ENCODE results near the gene PRPS1L1. TPM values are rescaled to one million over a fixed set of nuclear protein-coding genes. Genes with fewer than 3 reads are reported as not detected.

The PRPS1L1 gene
- total RNA-seq, 2 donors from 2014 or later = not detected

DNA sequence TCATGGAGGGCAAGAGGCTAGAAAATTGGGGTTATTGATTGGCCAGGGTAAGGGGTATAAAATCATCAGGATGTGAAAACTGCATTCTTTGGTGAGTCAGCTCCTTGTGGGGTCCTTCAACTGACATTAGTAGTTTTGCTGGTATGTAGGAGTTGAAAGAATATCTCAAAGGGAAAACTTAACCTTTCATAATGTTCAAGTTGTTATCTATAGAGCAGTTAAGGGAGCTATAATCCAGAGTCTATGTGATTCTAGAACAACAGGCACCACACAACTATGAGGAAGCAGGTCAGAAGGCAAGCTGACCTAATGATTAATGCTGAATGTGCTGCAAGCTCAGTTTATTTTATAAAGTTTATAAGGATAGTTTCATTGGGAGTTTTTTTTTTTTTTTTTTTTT is 13.7 kb downstream of the PRPS1L1 start:
- no peak overlapping the region for H3K4me3 Mint-ChIP-seq
- Histone ChIP-seq H3K4me1 (ENCODE audit: control insufficient read depth, insufficient read depth, low read length) (no peaks in the 10 kb centered on the region), H3K9ac (ENCODE audit: extremely low read depth, low read length, poor library complexity, severe bottlenecking) (no peak overlapping the region), H3K4me3 (ENCODE audit: low read length) (no peak overlapping the region), H3K27me3 (ENCODE audit: control insufficient read depth, insufficient read depth, low read length, poor library complexity, severe bottlenecking) (no peaks in the 10 kb centered on the region), H3K9me3 (ENCODE audit: control insufficient read depth, low read length) (no peaks in the 10 kb centered on the region), H3K27ac (ENCODE audit: low read depth, low read length) (no peak overlapping the region), H3K36me3 (ENCODE audit: control insufficient read depth, insufficient read depth, low read length) (no peaks in the 10 kb centered on the region)
- H3K27ac Mint-ChIP-seq = no peak overlapping the region
- H3K4me1 Mint-ChIP-seq = peaks cover 14% of the 10 kb centered on the region
- H3K36me3 Mint-ChIP-seq (ENCODE audit: low read depth) = no peaks in the 10 kb centered on the region
- no peak for TF ChIP-seq CTCF (conservative IDR thresholded peaks at IDR 0.05)
- DNase-seq = no peak
- H3K9me3 Mint-ChIP-seq = peaks cover 2% of the 10 kb centered on the region
- H3K27me3 Mint-ChIP-seq (ENCODE audit: insufficient read depth) = peaks cover 23% of the 10 kb centered on the region

DNA sequence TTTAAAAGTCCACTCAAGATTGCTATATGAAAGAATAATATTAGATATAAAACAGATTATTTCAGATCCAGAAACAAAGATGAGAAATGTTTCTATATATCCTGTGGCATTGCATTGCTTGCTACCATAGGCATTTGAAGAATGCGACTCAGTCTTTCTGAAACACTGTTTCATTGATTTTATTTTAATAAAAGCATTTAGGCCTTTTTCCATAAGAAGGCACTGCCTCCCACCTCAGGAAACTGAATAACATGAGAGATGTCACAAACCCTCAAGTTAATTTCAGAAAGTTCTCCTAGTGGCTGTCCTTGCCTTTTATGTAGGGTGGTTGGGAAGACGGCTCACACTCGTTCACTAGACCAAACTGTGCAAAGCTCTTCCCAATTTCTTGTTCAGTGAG is 23.3 kb downstream of the PRPS1L1 start:
- TF ChIP-seq CTCF (conservative IDR thresholded peaks at IDR 0.05) = no peak
- WGBS, 2 experiments (ENCODE audit: insufficient coverage in 1 of 2, insufficient read length in 1 of 2) = 92 to 100% methylated on average over 1 to 3 of the region's 3 CpGs
- DNase-seq = no peak
- Mint-ChIP-seq H3K4me1 (peaks cover 15% of the 10 kb centered on the region), H3K36me3 (ENCODE audit: low read depth) (no peaks in the 10 kb centered on the region), H3K9me3 (peaks cover 18% of the 10 kb centered on the region), H3K27ac (no peak overlapping the region), H3K4me3 (no peak overlapping the region), H3K27me3 (ENCODE audit: insufficient read depth) (peaks cover 10% of the 10 kb centered on the region)
- H3K9me3 ChIP-seq (ENCODE audit: control insufficient read depth, low read length) = peaks cover 1% of the 10 kb centered on the region
- H3K4me3 ChIP-seq (ENCODE audit: low read length) = no peak overlapping the region
- H3K4me1 ChIP-seq (ENCODE audit: control insufficient read depth, insufficient read depth, low read length) = peaks cover 9% of the 10 kb centered on the region
- no peaks in the 10 kb centered on the region for H3K27me3 ChIP-seq (ENCODE audit: control insufficient read depth, insufficient read depth, low read length, poor library complexity, severe bottlenecking)
- H3K9ac ChIP-seq (ENCODE audit: extremely low read depth, low read length, poor library complexity, severe bottlenecking) = no peak overlapping the region
- no peaks in the 10 kb centered on the region for H3K36me3 ChIP-seq (ENCODE audit: control insufficient read depth, insufficient read depth, low read length)
- H3K27ac ChIP-seq (ENCODE audit: low read depth, low read length) = no peak overlapping the region

GRCh38 chr7:18003286-18003994 is 24.2 kb downstream of the PRPS1L1 start:
- peaks cover 25% of the 10 kb centered on the region for H3K9me3 Mint-ChIP-seq
- no peaks in the 10 kb centered on the region for H3K36me3 Mint-ChIP-seq (ENCODE audit: low read depth)
- Histone ChIP-seq H3K9me3 (ENCODE audit: control insufficient read depth, low read length) (peaks cover 11% of the 10 kb centered on the region), H3K36me3 (ENCODE audit: control insufficient read depth, insufficient read depth, low read length) (no peaks in the 10 kb centered on the region), H3K9ac (ENCODE audit: extremely low read depth, low read length, poor library complexity, severe bottlenecking) (no peak overlapping the region), H3K4me1 (ENCODE audit: control insufficient read depth, insufficient read depth, low read length) (peaks cover 9% of the 10 kb centered on the region), H3K27me3 (ENCODE audit: control insufficient read depth, insufficient read depth, low read length, poor library complexity, severe bottlenecking) (no peaks in the 10 kb centered on the region), H3K4me3 (ENCODE audit: low read length) (no peak overlapping the region), H3K27ac (ENCODE audit: low read depth, low read length) (no peak overlapping the region)
- H3K4me3 Mint-ChIP-seq = no peak overlapping the region
- 76 to 100% methylated on average over 1 to 3 of the region's 4 CpGs for WGBS, 2 experiments (ENCODE audit: insufficient coverage in 1 of 2, insufficient read length in 1 of 2)
- peaks cover 7% of the 10 kb centered on the region for H3K27me3 Mint-ChIP-seq (ENCODE audit: insufficient read depth)
- no peak for DNase-seq
- H3K27ac Mint-ChIP-seq = peak overlapping the region; percentile 8
- H3K4me1 Mint-ChIP-seq = peaks cover 15% of the 10 kb centered on the region
- TF ChIP-seq CTCF (conservative IDR thresholded peaks at IDR 0.05) = no peak
